ENCODE measurements around the gene KCNJ4.
"Not testable (repeated sequence)": the region's sequence is repeated elsewhere in the genome, so short reads cannot be mapped to it uniquely, and the experiment has no call there.

KCNJ4 gene

GRCh38 chr22:38386918-38387317 is 68.1 kb downstream of the KCNJ4 start:
- H3K4me3 ChIP-seq (replicated peaks; ENCODE audit: low read depth, low read length); DNase-seq (ENCODE audit: low read depth): not testable (repeated sequence)

DNA sequence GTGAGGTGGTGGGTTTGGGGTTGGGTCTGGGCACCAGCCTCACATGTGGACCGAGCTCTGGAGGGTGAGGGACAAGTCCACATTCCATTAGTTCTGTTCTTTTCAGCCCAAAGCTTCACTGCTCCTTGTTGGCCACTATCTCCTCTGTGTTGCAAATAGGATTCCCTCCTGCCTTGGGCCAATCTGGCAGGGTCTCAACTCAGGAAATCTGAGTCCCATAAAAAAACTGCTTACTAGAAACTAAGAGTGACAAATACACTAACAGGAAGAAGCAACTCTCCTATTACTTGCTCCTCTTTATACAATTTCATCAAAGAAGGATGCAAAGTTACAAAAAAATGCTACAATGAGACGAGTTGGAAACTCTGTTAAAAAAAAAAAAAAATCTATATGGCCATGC is 71.6 kb downstream of the KCNJ4 start:
- no peak for TF ChIP-seq CTCF (IDR thresholded peaks at IDR 0.05; ENCODE audit: low read length, missing control alignments)
- DNase-seq (ENCODE audit: low read depth) = no peak
- no peak overlapping the region for H3K4me3 ChIP-seq (replicated peaks; ENCODE audit: low read depth, low read length)

- not testable (repeated sequence) for H3K4me3 ChIP-seq (replicated peaks; ENCODE audit: low read depth, low read length); DNase-seq (ENCODE audit: low read depth)
Measured at GRCh38 chr22:38381371-38381770, 73.6 kb downstream of the KCNJ4 start.

All from fibroblast of pulmonary artery (primary cell).